Measurements from ENCODE around the gene HSPB7.
"Not testable (repeated sequence)": the region's sequence is repeated elsewhere in the genome, so short reads cannot be mapped to it uniquely, and the experiment has no call there.

HSPB7 gene

GRCh38 chr1:16021681-16022080 lies 3.8 kb upstream of the HSPB7 start, which contains the start of gene CLCNKA:
Gene CLCNKA, plus strand, starts transcription at chr1:16022036. Its CDS starts 584 bp downstream, at chr1:16022620.
- DNase-seq, result no peak

GRCh38 chr1:16020878-16021277 lies 3.0 kb upstream of the HSPB7 start:
- not testable (repeated sequence) for DNase-seq

GRCh38 chr1:16020325-16020724 lies 2.5 kb upstream of the HSPB7 start:
- no peak for DNase-seq

- peak; percentile 77 for DNase-seq
These were observed 1.9 kb upstream of the HSPB7 start for GRCh38 chr1:16019644-16020277.

GRCh38 chr1:16018749-16019643 lies 1.2 kb upstream of the HSPB7 start:
- DNase-seq, result no peak

GRCh38 chr1:16018308-16018707 lies 465 bp upstream of the HSPB7 start:
- no peak for DNase-seq

GRCh38 chr1:16017076-16017460 lies 775 bp downstream of the HSPB7 start:
- no peak for DNase-seq

- peak; percentile 25 for DNase-seq
These were observed 1.6 kb downstream of the HSPB7 start for GRCh38 chr1:16015960-16016901.

GRCh38 chr1:16015491-16015890 lies 2.4 kb downstream of the HSPB7 start:
- no peak for DNase-seq

- peak; percentile 54 for DNase-seq
These were observed 3.0 kb downstream of the HSPB7 start for GRCh38 chr1:16014509-16015482.

GRCh38 chr1:16013908-16014258 lies 4.0 kb downstream of the HSPB7 start:
- no peak for DNase-seq

GRCh38 chr1:16013220-16013907 lies 4.5 kb downstream of the HSPB7 start:
- DNase-seq, result peak; percentile 82

- peak; percentile 88 for DNase-seq
These were observed 5.1 kb downstream of the HSPB7 start for GRCh38 chr1:16012590-16013219.

GRCh38 chr1:16011936-16012589 lies 5.8 kb downstream of the HSPB7 start:
- no peak for DNase-seq

- DNase-seq, result no peak
These were observed 7.0 kb downstream of the HSPB7 start for GRCh38 chr1:16010837-16011236.

GRCh38 chr1:16009678-16010077 lies 8.2 kb downstream of the HSPB7 start:
- no peak for DNase-seq

- peak; percentile 84 for DNase-seq
These were observed 8.8 kb downstream of the HSPB7 start for GRCh38 chr1:16009030-16009460.

GRCh38 chr1:16007671-16008341 lies 10.0 kb downstream of the HSPB7 start:
- DNase-seq, result no peak

Measured in femur (tissue), 1 donor.